Stimulated activated CD8-positive, alpha-beta memory T cell treated with anti-CD3 and anti-CD28 coated beads, Interleukin-7, amount 100 ng/mL, for 48 hours (primary cell): ENCODE measurements around the gene PPP1R14C.
"Not testable (repeated sequence)": the region's sequence is repeated elsewhere in the genome, so short reads cannot be mapped to it uniquely, and the experiment has no call there.

ENCODE experiments used
- DNase-seq, 2 donors: peaks; one replicate each; pipeline ENCODE4 v3.0.0-alpha.2; 2020; ENCODE audit warnings: low read depth in 1 of 2; ENCODE audit errors: extremely low read depth in 1 of 2

PPP1R14C gene

GRCh38 chr6:150137711-150138110 lies 5.1 kb upstream of the PPP1R14C start:
- DNase-seq = not testable (repeated sequence)

GRCh38 chr6:150138638-150139037 lies 4.2 kb upstream of the PPP1R14C start:
- DNase-seq = no peak

- DNase-seq = no peak
These were observed 3.3 kb upstream of the PPP1R14C start for GRCh38 chr6:150139533-150139932.

- DNase-seq = no peak
These were observed 2.4 kb upstream of the PPP1R14C start for GRCh38 chr6:150140236-150140969.

GRCh38 chr6:150142097-150142669 lies 661 bp upstream of the PPP1R14C start:
- DNase-seq = no peak

- no peak for DNase-seq
These were observed 861 bp downstream of the PPP1R14C start for GRCh38 chr6:150143516-150144293.

GRCh38 chr6:150144294-150144868 lies 1.5 kb downstream of the PPP1R14C start:
- no peak for DNase-seq

- DNase-seq = no peak
These were observed 2.6 kb downstream of the PPP1R14C start for GRCh38 chr6:150145427-150145826.

- DNase-seq = no peak
These were observed 3.0 kb downstream of the PPP1R14C start for GRCh38 chr6:150145830-150146229.

- no peak for DNase-seq
These were observed 3.6 kb downstream of the PPP1R14C start for GRCh38 chr6:150146436-150146835.

- DNase-seq = no peak
These were observed 6.3 kb downstream of the PPP1R14C start for GRCh38 chr6:150149146-150149545.

GRCh38 chr6:150150458-150150820 lies 7.6 kb downstream of the PPP1R14C start:
- no peak for DNase-seq

- DNase-seq = no peak
These were observed 8.2 kb downstream of the PPP1R14C start for GRCh38 chr6:150150821-150151646.

GRCh38 chr6:150152891-150153876 lies 10.3 kb downstream of the PPP1R14C start:
- no peak for DNase-seq

- DNase-seq = no peak
These were observed 11.2 kb downstream of the PPP1R14C start for GRCh38 chr6:150153905-150154492.

- no peak for DNase-seq
These were observed 13.6 kb downstream of the PPP1R14C start for GRCh38 chr6:150156460-150156859.

GRCh38 chr6:150157081-150157480 lies 14.2 kb downstream of the PPP1R14C start:
- no peak for DNase-seq

- DNase-seq = no peak
These were observed 16.9 kb downstream of the PPP1R14C start for GRCh38 chr6:150159757-150160156.

GRCh38 chr6:150163970-150164369 lies 21.1 kb downstream of the PPP1R14C start:
- DNase-seq = no peak
